CD14-positive monocyte (primary cell): ENCODE measurements around the gene TPM2. TPM values are rescaled to one million over a fixed set of nuclear protein-coding genes. Genes with fewer than 3 reads are reported as not detected.

ENCODE experiments used
- DNase-seq, 3 donors: peaks; one replicate each; pipeline ENCODE4 v3.0.0-alpha.2; 2011 to 2022
- H2AFZ ChIP-seq: 2 replicates; pipeline ENCODE4 v1.6.0; 2012; ENCODE audit warnings: mild to moderate bottlenecking, low read depth, low read length, inconsistent platforms; ENCODE audit not compliant: insufficient read depth, poor library complexity, severe bottlenecking
- H3K27ac ChIP-seq, 2 donors: 1 replicate in 1 of 2; 2 replicates in 1 of 2; pipeline ENCODE4 v1.5.1; 2012 to 2013; ENCODE audit warnings: low read length in 2 of 2, control low read depth in 1 of 2, inconsistent platforms in 1 of 2, low read depth in 1 of 2, mild to moderate bottlenecking in 1 of 2
- H3K27me3 ChIP-seq, 2 donors: one replicate each; pipeline versions ENCODE4 v1.6.0 to v1.6.1; 2011 to 2013; ENCODE audit warnings: low read length in 2 of 2; ENCODE audit not compliant: control insufficient read depth in 2 of 2, insufficient read depth in 2 of 2
- H3K36me3 ChIP-seq, 2 donors: replicated peaks in 1 of 2; 1 replicate in 1 of 2; 2 replicates in 1 of 2; pipeline versions ENCODE4 v1.5.1 to v1.6.1; 2012 to 2013; ENCODE audit warnings: low read length in 2 of 2, control low read depth in 1 of 2, inconsistent platforms in 1 of 2, mild to moderate bottlenecking in 1 of 2; ENCODE audit not compliant: insufficient read depth in 2 of 2, control insufficient read depth in 1 of 2
- H3K4me1 ChIP-seq, 2 donors: 1 replicate in 1 of 2; 2 replicates in 1 of 2; pipeline versions ENCODE4 v1.5.1 to v1.6.1; 2012 to 2013; ENCODE audit warnings: low read length in 2 of 2, control low read depth in 1 of 2, inconsistent platforms in 1 of 2, mild to moderate bottlenecking in 1 of 2, moderate library complexity in 1 of 2; ENCODE audit not compliant: insufficient read depth in 2 of 2, control insufficient read depth in 1 of 2
- H3K4me2 ChIP-seq: replicated peaks from 2 replicates; pipeline ENCODE3; 2012; ENCODE audit warnings: low read length, moderate library complexity, mild to moderate bottlenecking; ENCODE audit not compliant: poor library complexity, severe bottlenecking; ENCODE audit errors: extremely low read depth
- H3K4me3 ChIP-seq, 3 experiments: fragments of 200-600 bp in 1 of 3; sonication (generic) in 1 of 3; replicated peaks in 1 of 3; 1 replicate in 2 of 3; 2 replicates in 1 of 3; pipeline ENCODE4 v1.5.1; 2011 to 2013; ENCODE audit warnings: low read length in 3 of 3, mild to moderate bottlenecking in 3 of 3, control low read depth in 2 of 3, low read depth in 2 of 3, inconsistent platforms in 1 of 3, moderate library complexity in 1 of 3
- H3K79me2 ChIP-seq: 2 replicates; pipeline ENCODE4 v1.6.0; 2012; ENCODE audit warnings: mild to moderate bottlenecking, control low read depth, inconsistent platforms, low read length, moderate library complexity; ENCODE audit not compliant: insufficient read depth
- H3K9ac ChIP-seq: 2 replicates; pipeline ENCODE4 v1.6.0; 2017; ENCODE audit warnings: low read length, mild to moderate bottlenecking; ENCODE audit not compliant: insufficient read depth, poor library complexity, severe bottlenecking
- H3K9me3 ChIP-seq, 2 donors: replicated peaks in 1 of 2; 1 replicate in 1 of 2; 2 replicates in 1 of 2; pipeline versions ENCODE4 v1.5.1 to v1.6.1; 2012 to 2013; ENCODE audit warnings: low read length in 2 of 2, control low read depth in 1 of 2; ENCODE audit not compliant: control insufficient read depth in 1 of 2, insufficient read depth in 1 of 2
- H4K20me1 ChIP-seq: 2 replicates; pipeline ENCODE4 v1.6.0; 2012; ENCODE audit warnings: mild to moderate bottlenecking, low read length, control low read depth, moderate library complexity; ENCODE audit not compliant: insufficient read depth
- H3K27ac Mint-ChIP-seq, 7 donors: one replicate each; pipeline ENCODE4 v1.8.0; 2020; ENCODE audit warnings: mild to moderate bottlenecking in 7 of 7, mixed read lengths in 7 of 7, moderate library complexity in 6 of 7, inconsistent platforms in 2 of 7
- H3K27me3 Mint-ChIP-seq, 3 donors: one replicate each; pipeline ENCODE4 v1.8.0; 2021 to 2022; ENCODE audit warnings: low read depth in 3 of 3, mild to moderate bottlenecking in 3 of 3, mixed read lengths in 3 of 3, moderate library complexity in 3 of 3, inconsistent platforms in 1 of 3
- H3K36me3 Mint-ChIP-seq, 2 donors: one replicate each; pipeline ENCODE4 v1.8.0; 2020; ENCODE audit warnings: mixed read lengths in 2 of 2, inconsistent platforms in 1 of 2, mild to moderate bottlenecking in 1 of 2
- H3K4me1 Mint-ChIP-seq: one replicate; pipeline ENCODE4 v1.8.0; 2020; ENCODE audit warnings: mild to moderate bottlenecking, mixed read lengths
- H3K4me3 Mint-ChIP-seq, 2 donors: one replicate each; pipeline ENCODE4 v1.8.0; 2020; ENCODE audit warnings: mild to moderate bottlenecking in 2 of 2, mixed read lengths in 2 of 2, moderate library complexity in 1 of 2
- H3K9me3 Mint-ChIP-seq, 7 donors: one replicate each; pipeline ENCODE4 v1.8.0; 2020 to 2022; ENCODE audit warnings: mixed read lengths in 7 of 7, mild to moderate bottlenecking in 6 of 7, moderate library complexity in 6 of 7, inconsistent platforms in 2 of 7
- WGBS: methylation state at CpG from one replicate; pipeline ENCODE4 v1.1.5; 2013; ENCODE audit warnings: missing lambda C conversion rate; ENCODE audit not compliant: insufficient coverage; 5-methylcytosine and 5-hydroxymethylcytosine counted together
- intact Hi-C, 2 donors: fragments of 100-400 bp; cut with micrococcal nuclease; formaldehyde crosslinking; loops; one replicate each; pipeline versions ENCODE4 v1.15.0 to v1.15.1; 2023
- polyA plus RNA-seq, 3 donors: library from polyadenylated mRNA; depleted of rRNA in 1 of 3; unstranded in 2 of 3; stranded (reverse) in 1 of 3; fragments of 300-500 nt in 2 of 3; fragments of >200 nt in 1 of 3; fragmentation: Illumina TruSeq in 2 of 3; gene quantifications; 1 replicate in 2 of 3; 2 replicates in 1 of 3; pipeline ENCODE4 v1.2.3, GENCODE V29; 2012 to 2021
- TF ChIP-seq, protein P1 (sequence below): fragments of 200-600 bp; IDR thresholded peaks from one replicate; pipeline ENCODE4 v1.8.0; 2022; ENCODE audit warnings: antibody characterized with exemption, mild to moderate bottlenecking

The TPM2 gene
- polyA plus RNA-seq, 3 donors: 7.7 TPM; not detected in 2

DNA sequence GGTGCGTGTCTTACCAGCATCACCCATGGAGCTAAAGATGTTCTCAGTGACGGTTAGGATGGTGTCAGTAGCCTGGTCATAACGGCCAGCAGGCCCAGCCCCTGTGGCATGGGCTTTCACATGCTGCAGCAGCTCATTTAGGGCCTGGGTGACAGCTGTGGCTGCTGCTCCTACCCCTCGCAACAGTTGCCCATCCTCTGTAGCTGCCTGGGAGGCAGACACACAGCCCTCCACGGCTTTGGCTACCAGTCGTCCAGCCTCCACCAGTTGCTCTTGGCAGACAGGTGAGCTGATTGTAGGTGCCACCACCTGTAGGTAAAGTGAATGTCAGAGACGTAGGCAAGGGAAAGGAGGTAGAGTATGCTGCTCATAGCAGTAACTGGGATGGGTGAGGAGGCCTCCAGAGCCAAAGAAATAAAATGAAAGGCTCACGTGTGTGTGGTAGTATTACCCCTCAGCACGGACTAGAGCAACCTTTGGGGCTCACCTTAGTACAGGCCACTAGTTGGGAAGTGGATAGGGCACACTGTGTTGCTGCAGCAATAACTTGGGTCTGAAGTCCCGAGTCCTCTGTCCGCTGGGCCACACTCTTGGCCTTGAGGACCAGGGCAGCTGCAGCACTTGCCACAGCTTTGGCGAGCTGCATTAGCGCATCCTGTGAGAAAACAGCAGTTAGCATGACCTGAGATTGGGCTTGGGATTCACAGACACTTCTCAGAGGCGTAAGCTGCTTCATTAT, 27.6 kb upstream of the TPM2 start:
- Mint-ChIP-seq H3K9me3 (no peaks in the 10 kb centered on the region), H3K27me3 (peaks cover 0 to 2% (median 1%) of the 10 kb centered on the region in 3 donors), H3K36me3 (peaks cover 0 to 94% of the 10 kb centered on the region in 2 donors), H3K27ac (peak overlapping the region in 3 of 7 donors; percentile 30 to 61 (median 38)), H3K4me1 (no peaks in the 10 kb centered on the region), H3K4me3 (no peak overlapping the region)
- H3K27ac ChIP-seq: no peak overlapping the region
- no peak overlapping the region for H3K4me2 ChIP-seq
- H3K4me1 ChIP-seq: no peaks in the 10 kb centered on the region
- TF ChIP-seq, protein P1, sequence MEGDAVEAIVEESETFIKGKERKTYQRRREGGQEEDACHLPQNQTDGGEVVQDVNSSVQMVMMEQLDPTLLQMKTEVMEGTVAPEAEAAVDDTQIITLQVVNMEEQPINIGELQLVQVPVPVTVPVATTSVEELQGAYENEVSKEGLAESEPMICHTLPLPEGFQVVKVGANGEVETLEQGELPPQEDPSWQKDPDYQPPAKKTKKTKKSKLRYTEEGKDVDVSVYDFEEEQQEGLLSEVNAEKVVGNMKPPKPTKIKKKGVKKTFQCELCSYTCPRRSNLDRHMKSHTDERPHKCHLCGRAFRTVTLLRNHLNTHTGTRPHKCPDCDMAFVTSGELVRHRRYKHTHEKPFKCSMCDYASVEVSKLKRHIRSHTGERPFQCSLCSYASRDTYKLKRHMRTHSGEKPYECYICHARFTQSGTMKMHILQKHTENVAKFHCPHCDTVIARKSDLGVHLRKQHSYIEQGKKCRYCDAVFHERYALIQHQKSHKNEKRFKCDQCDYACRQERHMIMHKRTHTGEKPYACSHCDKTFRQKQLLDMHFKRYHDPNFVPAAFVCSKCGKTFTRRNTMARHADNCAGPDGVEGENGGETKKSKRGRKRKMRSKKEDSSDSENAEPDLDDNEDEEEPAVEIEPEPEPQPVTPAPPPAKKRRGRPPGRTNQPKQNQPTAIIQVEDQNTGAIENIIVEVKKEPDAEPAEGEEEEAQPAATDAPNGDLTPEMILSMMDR: no peak
- no peak for DNase-seq
- H3K79me2 ChIP-seq: peaks cover 16% of the 10 kb centered on the region
- no peak overlapping the region for H3K9ac ChIP-seq
- no peak overlapping the region for H2AFZ ChIP-seq
- H3K4me3 ChIP-seq: no peak overlapping the region
- WGBS: 98% methylated on average over 14 of the region's 14 CpGs
- no peaks in the 10 kb centered on the region for H3K27me3 ChIP-seq
- intact Hi-C loops: no loop called here
- peaks cover 100% of the 10 kb centered on the region for H4K20me1 ChIP-seq
- H3K9me3 ChIP-seq: no peaks in the 10 kb centered on the region
- peaks cover 97 to 100% of the 10 kb centered on the region in 2 donors for H3K36me3 ChIP-seq

- Histone ChIP-seq H3K9me3 (no peaks in the 10 kb centered on the region), H3K9ac (no peak overlapping the region), H3K36me3 (peaks cover 97 to 100% of the 10 kb centered on the region in 2 donors), H3K4me2 (no peak overlapping the region), H2AFZ (no peak overlapping the region), H3K4me3 (no peak overlapping the region), H3K27me3 (no peaks in the 10 kb centered on the region), H3K4me1 (no peaks in the 10 kb centered on the region), H4K20me1 (peaks cover 100% of the 10 kb centered on the region), H3K79me2 (peaks cover 10% of the 10 kb centered on the region), H3K27ac (peak overlapping the region in 1 of 2 donors; percentile 11)
- Mint-ChIP-seq H3K27me3 (peaks cover 0 to 2% (median 0%) of the 10 kb centered on the region in 3 donors), H3K36me3 (peaks cover 0 to 94% of the 10 kb centered on the region in 2 donors), H3K27ac (peak overlapping the region in 4 of 7 donors; percentile 8 to 51 (median 28)), H3K4me3 (no peak overlapping the region), H3K9me3 (no peaks in the 10 kb centered on the region), H3K4me1 (no peaks in the 10 kb centered on the region)
- no peak for DNase-seq
- TF ChIP-seq, protein P1: no peak
- WGBS: 100% methylated on average over 3 of the region's 4 CpGs
- intact Hi-C loops: no loop called here
These were observed 26.5 kb upstream of the TPM2 start for GRCh38 chr9:35716230-35716629.
